ENCODE measurements around the gene PLXNB2.
A peak's percentile ranks its signal among the peaks of the same experiment; 100 is the strongest.

The PLXNB2 gene

DNA sequence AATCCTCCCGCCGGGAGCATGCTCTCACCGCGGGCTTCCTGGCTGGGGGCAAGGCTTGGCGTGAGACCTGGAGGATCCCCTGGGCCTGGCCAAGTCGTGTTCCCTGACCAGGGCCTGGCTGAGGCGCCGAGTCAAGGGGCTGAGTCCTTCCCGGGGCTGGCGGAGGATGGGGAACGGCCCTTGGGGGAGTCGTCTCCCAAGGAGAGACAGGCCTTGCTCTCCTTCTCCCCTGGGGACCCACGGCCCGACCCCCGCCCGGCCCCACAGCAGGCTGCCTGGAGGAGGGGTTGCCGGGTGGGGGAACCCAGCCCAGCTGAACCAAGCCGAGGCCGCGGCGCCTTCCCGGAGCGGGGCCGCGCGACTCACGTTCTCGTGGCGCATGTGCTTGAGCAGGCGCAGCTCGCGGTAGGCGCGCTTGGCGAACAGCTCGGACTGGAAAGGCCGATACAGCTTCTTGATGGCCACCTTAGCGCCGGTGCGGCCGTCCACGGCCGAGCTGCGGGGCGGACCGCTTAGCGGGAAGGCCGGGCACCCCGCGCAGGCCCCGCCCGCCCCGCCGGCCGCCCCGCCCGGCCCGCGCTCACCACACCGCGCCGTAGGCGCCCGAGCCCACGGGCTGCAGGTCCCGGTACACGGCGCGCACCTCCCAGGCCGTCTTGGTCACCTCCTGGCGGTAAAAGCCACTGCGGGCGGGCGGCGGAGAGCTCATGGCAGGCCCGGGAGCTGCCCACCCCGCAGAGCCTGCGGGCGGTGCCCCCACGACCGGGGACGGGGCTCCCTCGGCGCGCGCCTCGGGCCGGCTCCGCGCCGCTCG is 46.4 kb downstream of the PLXNB2 start (continued):
- TF ChIP-seq, protein P1, sequence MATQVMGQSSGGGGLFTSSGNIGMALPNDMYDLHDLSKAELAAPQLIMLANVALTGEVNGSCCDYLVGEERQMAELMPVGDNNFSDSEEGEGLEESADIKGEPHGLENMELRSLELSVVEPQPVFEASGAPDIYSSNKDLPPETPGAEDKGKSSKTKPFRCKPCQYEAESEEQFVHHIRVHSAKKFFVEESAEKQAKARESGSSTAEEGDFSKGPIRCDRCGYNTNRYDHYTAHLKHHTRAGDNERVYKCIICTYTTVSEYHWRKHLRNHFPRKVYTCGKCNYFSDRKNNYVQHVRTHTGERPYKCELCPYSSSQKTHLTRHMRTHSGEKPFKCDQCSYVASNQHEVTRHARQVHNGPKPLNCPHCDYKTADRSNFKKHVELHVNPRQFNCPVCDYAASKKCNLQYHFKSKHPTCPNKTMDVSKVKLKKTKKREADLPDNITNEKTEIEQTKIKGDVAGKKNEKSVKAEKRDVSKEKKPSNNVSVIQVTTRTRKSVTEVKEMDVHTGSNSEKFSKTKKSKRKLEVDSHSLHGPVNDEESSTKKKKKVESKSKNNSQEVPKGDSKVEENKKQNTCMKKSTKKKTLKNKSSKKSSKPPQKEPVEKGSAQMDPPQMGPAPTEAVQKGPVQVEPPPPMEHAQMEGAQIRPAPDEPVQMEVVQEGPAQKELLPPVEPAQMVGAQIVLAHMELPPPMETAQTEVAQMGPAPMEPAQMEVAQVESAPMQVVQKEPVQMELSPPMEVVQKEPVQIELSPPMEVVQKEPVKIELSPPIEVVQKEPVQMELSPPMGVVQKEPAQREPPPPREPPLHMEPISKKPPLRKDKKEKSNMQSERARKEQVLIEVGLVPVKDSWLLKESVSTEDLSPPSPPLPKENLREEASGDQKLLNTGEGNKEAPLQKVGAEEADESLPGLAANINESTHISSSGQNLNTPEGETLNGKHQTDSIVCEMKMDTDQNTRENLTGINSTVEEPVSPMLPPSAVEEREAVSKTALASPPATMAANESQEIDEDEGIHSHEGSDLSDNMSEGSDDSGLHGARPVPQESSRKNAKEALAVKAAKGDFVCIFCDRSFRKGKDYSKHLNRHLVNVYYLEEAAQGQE (tag by site-specific recombination; IDR thresholded peaks at IDR 0.05), result no peak
- no peak for TF ChIP-seq ZNF391 (tag by site-specific recombination; IDR thresholded peaks at IDR 0.05; ENCODE audit: borderline replicate concordance, low read depth)
- TF ChIP-seq, protein P2, sequence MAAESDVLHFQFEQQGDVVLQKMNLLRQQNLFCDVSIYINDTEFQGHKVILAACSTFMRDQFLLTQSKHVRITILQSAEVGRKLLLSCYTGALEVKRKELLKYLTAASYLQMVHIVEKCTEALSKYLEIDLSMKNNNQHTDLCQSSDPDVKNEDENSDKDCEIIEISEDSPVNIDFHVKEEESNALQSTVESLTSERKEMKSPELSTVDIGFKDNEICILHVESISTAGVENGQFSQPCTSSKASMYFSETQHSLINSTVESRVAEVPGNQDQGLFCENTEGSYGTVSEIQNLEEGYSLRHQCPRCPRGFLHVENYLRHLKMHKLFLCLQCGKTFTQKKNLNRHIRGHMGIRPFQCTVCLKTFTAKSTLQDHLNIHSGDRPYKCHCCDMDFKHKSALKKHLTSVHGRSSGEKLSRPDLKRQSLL (tag by site-specific recombination; IDR thresholded peaks at IDR 0.05), result no peak
- TF ChIP-seq, protein P3, sequence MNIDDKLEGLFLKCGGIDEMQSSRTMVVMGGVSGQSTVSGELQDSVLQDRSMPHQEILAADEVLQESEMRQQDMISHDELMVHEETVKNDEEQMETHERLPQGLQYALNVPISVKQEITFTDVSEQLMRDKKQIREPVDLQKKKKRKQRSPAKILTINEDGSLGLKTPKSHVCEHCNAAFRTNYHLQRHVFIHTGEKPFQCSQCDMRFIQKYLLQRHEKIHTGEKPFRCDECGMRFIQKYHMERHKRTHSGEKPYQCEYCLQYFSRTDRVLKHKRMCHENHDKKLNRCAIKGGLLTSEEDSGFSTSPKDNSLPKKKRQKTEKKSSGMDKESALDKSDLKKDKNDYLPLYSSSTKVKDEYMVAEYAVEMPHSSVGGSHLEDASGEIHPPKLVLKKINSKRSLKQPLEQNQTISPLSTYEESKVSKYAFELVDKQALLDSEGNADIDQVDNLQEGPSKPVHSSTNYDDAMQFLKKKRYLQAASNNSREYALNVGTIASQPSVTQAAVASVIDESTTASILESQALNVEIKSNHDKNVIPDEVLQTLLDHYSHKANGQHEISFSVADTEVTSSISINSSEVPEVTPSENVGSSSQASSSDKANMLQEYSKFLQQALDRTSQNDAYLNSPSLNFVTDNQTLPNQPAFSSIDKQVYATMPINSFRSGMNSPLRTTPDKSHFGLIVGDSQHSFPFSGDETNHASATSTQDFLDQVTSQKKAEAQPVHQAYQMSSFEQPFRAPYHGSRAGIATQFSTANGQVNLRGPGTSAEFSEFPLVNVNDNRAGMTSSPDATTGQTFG (tag by site-specific recombination; IDR thresholded peaks at IDR 0.05; ENCODE audit: borderline replicate concordance), result no peak
- TF ChIP-seq ZNF423 (tag by site-specific recombination; IDR thresholded peaks at IDR 0.05), result peak; percentile 36; the same call in 1 of the 2 replicates
- TF ChIP-seq, protein P4, sequence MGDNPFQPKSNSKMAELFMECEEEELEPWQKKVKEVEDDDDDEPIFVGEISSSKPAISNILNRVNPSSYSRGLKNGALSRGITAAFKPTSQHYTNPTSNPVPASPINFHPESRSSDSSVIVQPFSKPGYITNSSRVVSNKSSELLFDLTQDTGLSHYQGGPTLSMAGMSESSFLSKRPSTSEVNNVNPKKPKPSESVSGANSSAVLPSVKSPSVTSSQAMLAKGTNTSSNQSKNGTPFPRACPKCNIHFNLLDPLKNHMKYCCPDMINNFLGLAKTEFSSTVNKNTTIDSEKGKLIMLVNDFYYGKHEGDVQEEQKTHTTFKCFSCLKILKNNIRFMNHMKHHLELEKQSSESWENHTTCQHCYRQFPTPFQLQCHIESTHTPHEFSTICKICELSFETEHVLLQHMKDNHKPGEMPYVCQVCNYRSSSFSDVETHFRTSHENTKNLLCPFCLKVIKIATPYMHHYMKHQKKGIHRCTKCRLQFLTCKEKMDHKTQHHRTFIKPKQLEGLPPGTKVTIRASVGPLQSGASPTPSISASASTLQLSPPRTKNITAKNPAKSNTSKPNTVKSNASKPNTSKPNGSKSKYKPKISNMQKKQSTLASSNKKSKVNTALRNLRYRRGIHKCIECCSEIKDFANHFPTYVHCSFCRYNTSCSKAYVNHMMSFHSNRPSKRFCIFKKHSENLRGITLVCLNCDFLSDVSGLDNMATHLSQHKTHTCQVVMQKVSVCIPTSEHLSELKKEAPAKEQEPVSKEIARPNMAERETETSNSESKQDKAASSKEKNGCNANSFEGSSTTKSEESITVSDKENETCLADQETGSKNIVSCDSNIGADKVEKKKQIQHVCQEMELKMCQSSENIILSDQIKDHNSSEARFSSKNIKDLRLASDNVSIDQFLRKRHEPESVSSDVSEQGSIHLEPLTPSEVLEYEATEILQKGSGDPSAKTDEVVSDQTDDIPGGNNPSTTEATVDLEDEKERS (tag by site-specific recombination; IDR thresholded peaks at IDR 0.05), result no peak
- TF ChIP-seq RBAK (tag by site-specific recombination; IDR thresholded peaks at IDR 0.05), result no peak
- TF ChIP-seq, protein P5, sequence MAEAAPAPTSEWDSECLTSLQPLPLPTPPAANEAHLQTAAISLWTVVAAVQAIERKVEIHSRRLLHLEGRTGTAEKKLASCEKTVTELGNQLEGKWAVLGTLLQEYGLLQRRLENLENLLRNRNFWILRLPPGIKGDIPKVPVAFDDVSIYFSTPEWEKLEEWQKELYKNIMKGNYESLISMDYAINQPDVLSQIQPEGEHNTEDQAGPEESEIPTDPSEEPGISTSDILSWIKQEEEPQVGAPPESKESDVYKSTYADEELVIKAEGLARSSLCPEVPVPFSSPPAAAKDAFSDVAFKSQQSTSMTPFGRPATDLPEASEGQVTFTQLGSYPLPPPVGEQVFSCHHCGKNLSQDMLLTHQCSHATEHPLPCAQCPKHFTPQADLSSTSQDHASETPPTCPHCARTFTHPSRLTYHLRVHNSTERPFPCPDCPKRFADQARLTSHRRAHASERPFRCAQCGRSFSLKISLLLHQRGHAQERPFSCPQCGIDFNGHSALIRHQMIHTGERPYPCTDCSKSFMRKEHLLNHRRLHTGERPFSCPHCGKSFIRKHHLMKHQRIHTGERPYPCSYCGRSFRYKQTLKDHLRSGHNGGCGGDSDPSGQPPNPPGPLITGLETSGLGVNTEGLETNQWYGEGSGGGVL (tag by site-specific recombination; IDR thresholded peaks at IDR 0.05), result peak; percentile 51
- TF ChIP-seq ZNF19 (tag by site-specific recombination; IDR thresholded peaks at IDR 0.05; ENCODE audit: low read depth), result no peak
- no peak for TF ChIP-seq ZNF701 (tag by site-specific recombination; IDR thresholded peaks at IDR 0.05)
- TF ChIP-seq ZNF366 (tag by site-specific recombination; conservative IDR thresholded peaks at IDR 0.05), result no peak
- TF ChIP-seq, protein P6, sequence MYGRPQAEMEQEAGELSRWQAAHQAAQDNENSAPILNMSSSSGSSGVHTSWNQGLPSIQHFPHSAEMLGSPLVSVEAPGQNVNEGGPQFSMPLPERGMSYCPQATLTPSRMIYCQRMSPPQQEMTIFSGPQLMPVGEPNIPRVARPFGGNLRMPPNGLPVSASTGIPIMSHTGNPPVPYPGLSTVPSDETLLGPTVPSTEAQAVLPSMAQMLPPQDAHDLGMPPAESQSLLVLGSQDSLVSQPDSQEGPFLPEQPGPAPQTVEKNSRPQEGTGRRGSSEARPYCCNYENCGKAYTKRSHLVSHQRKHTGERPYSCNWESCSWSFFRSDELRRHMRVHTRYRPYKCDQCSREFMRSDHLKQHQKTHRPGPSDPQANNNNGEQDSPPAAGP (tag by site-specific recombination; IDR thresholded peaks at IDR 0.05), result peak; percentile 84
- TF ChIP-seq ZNF10 (tag by site-specific recombination; IDR thresholded peaks at IDR 0.05), result no peak
- TF ChIP-seq, protein P7, sequence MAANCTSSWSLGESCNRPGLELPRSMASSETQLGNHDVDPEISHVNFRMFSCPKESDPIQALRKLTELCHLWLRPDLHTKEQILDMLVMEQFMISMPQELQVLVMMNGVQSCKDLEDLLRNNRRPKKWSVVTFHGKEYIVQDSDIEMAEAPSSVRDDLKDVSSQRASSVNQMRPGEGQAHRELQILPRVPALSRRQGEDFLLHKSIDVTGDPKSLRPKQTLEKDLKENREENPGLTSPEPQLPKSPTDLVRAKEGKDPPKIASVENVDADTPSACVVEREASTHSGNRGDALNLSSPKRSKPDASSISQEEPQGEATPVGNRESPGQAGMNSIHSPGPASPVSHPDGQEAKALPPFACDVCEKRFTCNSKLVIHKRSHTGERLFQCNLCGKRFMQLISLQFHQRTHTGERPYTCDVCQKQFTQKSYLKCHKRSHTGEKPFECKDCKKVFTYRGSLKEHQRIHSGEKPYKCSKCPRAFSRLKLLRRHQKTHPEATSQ (tag by site-specific recombination; IDR thresholded peaks at IDR 0.05), result no peak
- TF ChIP-seq, protein P8, sequence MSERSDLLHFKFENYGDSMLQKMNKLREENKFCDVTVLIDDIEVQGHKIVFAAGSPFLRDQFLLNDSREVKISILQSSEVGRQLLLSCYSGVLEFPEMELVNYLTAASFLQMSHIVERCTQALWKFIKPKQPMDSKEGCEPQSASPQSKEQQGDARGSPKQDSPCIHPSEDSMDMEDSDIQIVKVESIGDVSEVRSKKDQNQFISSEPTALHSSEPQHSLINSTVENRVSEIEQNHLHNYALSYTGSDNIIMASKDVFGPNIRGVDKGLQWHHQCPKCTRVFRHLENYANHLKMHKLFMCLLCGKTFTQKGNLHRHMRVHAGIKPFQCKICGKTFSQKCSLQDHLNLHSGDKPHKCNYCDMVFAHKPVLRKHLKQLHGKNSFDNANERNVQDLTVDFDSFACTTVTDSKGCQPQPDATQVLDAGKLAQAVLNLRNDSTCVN (tag by site-specific recombination; optimal IDR thresholded peaks at IDR 0.05), result peak; percentile 94
- TF ChIP-seq SALL2 (tag by site-specific recombination; IDR thresholded peaks at IDR 0.05; ENCODE audit: borderline replicate concordance), result no peak
- TF ChIP-seq ZXDB (tag by site-specific recombination; IDR thresholded peaks at IDR 0.05), result peak; percentile 43; the same call in 1 of the 2 replicates
- peak; percentile 46; the same call in 1 of the 2 replicates for TF ChIP-seq ZNF600 (tag by site-specific recombination; IDR thresholded peaks at IDR 0.05)

Data from HEK293 (cell line).